Measurements from ENCODE around the gene CSMD2.

CSMD2 gene

DNA sequence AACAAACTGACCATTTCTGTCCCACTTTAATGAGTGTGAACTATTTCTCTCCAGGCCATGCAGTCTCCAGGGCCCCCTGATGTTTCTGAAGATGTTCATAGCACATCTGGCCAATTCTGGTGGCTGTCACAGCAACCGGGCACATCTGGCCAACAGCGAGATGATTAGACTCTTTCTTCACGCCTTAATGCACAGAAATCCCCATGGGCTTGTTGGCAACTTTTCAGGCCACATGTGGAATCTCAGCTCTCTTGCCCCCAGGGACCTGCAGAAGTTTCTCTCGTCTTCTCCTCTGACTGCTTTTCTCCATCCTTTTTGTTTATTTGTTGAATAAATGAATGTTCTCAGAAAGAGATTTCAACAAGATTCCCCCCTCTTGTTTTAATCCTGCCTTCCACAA lies 372.4 kb downstream of the CSMD2 start:
- DNase-seq: no peak

DNA sequence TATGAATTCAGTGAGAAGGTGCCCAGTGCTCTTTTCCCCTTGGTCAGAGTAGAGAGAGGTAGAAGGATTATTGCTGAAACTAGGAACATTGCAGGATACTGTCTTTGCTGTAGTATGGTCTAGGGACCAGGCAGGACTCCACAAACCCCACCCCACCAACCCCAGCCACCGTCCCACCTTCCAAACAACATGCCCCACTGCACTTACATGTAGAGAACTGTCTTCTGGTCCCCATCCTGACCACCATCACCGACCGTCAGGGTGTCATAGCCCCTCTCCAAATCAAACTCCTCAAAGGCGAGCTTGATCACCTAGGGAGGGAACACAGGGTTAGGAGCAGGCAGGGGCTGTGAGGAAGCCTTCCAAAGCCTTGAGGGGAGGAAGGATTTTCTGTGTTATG lies 372.8 kb downstream of the CSMD2 start:
- DNase-seq: no peak

DNA sequence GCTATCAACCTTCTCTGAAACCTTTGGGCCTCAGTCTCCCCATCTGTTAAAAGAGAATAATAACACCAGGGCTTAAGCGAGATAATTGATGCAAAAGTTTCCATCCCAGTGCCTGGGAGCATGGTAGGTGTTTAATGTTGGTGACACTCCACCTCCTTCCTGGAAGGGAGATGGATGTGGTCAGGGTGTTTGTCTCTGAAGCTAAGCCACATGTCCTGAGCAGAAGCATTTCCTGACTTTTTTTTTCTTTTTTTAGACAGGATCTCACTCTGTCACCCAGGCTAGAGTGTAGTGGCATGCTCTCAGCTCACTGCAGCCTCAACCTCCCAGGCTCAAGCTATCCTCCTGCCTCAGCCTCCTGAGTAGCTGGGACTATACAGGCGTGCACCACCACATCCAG lies 373.8 kb downstream of the CSMD2 start:
- no peak for DNase-seq

DNA sequence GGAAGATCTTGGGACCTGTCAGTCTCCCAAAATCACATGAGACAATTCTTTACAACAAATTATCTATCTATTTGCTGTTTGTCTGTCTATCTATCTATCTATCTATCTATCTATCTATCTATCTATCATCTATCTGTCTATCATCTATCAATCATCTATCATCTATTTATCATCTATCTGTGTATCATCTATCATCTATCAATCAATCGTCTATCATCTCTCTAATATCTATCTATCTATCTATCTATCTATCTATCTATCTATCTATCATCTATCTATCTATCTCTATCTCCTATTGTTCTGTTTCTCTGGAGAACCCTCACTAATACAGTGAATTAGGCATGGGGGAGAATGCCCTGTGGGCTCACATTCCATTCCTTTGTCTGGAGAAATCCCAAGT lies 374.5 kb downstream of the CSMD2 start:
- no peak for DNase-seq

DNA sequence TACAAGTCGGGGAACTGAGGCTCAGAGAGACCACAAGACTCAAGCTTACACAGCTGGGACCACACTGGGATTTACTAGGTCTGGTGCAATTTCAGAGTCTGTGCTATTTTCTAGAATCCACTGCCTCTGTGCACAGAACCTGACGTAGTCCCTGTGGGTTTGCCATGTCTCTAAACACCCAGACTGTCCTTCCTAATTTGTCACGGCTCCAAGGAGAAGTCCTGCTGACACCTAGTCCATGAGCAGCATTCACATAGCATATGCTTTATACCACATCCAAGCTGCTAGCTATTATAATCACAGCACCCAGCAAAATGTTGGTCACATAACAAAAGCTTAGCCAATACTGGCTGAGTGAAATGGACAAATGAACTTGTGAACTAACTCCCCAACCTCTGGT lies 380.2 kb downstream of the CSMD2 start:
- DNase-seq: no peak

DNA sequence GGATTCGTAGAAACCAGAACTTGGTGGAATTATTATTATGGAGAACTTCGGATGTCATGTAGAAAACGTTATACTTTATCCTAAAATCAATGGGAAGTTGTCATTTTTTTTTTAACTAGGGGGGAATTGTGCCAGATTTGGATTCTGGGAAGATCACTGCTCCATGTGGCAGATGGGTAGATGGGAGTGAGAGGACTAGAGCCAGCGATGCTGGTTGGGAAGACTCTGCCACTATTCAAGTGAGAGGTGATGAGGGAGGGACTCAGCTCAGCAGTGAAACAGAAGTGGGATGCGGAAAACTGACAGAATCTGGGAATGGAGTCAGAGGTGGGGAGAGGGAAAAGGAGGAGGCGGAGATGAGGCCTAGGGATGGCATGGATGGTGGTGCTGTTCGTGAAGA lies 382.3 kb downstream of the CSMD2 start:
- no peak for DNase-seq

DNA sequence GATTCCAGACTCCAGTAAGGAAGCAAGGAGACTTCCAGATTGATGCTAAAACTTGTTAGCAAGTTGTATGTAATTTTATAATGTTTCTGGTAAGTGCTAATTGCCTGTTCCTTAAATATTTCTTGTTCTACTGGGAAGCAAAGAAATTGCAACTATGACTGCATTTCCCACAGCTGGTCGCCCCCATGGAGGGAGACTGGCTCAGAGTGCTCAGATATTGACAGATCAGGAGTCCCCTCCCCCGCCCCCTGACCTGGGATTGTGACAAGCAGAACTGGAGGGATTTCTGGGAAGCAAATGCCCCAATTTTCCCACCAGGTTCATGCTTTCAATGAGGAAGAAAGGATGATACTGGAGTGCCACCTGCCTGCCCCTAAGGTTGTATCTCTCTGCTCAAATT lies 383.4 kb downstream of the CSMD2 start:
- DNase-seq: no peak

DNA sequence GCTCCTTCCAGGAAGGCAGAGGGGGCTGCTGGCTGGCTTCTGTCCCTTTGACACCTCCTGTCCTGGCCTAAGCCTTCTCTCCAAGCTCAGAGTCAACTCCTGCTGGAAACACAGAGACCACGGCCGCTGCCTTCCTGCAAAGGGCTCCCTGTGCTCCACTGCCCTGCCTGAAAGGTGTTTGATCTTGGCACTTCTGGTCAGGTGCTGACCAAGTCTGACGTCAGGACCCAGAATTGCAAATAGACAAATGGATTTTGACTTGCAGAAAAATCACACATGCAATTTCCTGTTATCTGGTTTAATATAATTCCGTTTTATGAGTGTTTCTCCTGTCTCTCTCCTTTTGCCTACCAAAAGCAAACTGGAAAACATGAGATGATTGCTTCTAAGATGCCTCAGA lies 387.7 kb downstream of the CSMD2 start:
- no peak for DNase-seq

DNA sequence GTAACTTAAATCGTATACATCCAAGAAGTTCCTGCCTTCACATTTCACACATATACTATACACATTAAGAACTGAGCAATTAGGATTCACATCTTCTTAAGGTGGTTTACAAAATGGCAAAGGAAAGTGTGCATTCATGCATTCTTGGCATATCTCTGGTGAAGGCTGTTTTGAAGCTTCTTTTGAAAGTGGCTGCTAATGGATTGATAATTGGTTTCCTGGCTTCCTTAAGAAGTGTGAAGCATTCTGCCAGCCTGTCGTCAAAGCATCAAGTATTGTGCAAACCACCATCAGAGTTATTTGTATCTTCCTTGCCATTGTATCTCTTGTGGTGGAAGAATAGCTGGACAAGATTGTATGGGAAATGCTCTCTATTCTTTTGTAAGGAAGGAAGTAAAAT lies 396.2 kb downstream of the CSMD2 start:
- no peak for DNase-seq

DNA sequence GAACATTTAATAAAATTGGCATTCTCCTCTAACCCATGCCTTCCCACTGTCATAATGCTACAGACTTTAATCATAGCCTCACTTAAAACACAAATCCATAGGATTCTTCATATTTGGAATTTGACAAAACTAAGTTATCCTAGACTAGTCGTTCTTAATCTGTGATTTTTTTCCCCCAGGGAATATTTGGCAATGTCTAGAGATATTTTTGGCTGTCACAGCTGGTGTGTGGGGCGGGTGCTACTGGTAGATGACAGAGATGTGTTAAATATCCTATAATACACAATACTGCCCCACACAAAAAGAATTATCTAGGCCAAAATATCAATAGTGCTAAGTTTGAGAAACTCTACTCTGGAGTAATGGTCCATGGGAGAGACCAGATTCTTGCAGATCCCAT lies 396.9 kb downstream of the CSMD2 start:
- DNase-seq: no peak

DNA sequence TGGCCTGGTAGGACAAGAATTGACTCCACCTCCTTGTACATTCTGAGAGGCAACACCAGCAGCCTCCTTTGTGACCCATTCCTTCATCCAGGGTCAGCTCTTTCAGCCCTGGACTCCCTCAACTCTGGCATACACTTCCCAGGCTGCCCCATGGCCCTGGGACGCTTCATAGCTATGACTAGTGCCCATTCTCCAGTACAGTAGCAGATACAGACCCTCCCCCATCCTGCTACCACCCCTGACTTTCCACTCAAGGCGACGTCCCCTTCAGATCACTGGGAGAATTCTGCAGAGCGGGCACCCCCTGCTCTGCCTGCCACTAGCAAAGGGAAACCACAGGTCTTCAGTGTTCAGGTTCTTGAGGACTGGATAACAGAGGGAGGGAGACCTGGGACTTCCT lies 400.9 kb downstream of the CSMD2 start:
- DNase-seq: no peak

DNA sequence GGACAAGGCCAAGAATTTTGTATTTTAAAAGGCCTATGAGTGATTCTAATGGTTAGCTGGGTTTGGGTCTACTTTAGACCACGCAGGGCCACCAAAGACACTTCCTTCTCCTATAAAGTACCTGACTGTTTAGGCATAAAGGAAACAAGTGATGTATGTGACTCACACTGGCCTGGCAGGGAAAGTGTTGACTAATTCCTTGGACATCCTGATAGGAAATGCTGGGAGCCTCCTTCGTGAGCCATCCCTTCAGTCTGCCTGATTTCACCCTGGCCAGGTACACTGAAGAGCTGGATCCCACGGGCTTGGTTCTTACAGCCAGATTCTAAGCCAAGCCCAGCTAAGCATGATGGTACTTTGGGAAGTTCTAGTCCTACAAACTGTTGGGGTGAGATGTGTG lies 401.6 kb downstream of the CSMD2 start:
- no peak for DNase-seq

DNA sequence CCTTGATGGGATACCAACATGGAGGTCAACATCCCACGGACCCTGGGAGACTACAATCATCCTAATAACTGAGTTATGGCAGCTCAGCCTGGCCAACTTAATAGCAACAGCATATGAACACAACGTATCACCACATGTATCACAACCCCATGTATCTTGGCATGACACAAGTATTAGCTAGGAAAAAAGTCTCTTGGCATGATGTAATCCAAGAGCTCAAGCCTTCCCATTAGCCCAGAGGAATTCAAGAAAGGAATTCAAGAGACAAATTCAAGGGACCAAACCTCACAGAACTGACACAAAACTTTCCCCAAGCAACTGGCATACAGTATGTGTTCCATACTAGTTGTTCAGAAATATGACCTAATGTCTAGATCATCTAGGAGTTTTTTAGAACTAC lies 402.1 kb downstream of the CSMD2 start:
- no peak for DNase-seq

DNA sequence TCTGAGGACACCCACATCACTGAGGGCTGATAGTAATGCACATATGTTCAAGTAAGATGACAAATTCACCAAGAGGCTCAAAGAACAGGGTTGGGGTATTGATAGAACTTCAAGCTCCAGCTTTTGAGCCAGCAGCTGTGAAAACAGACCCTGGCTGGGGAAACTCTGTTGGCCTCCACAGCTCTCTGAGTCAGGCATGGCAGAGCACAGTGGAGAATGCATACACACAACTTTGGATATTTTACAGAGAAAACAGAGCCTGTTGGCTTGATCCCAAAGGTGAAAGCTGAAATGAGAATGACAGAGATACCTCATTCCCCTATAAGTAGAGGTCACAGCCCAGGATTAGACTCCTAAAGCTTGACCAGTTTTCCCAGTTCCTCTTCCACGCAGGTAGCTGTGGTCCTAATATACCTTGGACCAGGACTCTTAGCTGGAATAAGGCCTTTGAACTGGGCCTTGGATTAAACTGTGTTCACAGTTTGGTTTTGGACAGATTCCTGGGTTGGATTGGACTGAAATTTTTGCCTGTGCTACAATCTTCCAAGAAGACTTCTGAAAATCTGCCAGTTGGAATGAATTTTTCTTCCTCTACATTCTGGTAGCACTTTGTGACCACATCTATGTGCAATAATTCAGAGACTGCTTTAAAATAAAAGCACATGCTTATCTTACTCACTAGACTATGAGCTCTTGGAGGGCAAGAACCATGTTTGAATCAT lies 402.8 kb downstream of the CSMD2 start:
- no peak for DNase-seq

DNA sequence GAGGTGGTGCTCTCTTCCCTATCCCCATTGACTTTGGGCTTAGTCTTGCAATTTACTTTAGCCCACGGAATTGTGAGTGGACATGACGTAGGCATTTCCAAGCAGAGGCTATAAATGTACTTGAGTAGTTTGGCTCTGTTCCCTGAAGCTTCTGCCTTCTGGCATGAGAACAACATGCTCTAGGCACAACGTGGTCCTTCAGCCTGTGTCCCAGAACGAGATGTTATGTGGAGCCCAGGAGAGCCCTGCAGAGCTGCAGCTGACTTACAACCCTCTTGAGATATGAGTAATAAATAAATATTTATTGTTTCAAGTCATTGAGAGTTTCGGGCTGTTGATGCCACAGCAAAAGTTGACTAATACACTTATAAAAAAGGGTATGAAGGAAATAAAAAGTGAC lies 406.3 kb downstream of the CSMD2 start:
- no peak for DNase-seq

DNA sequence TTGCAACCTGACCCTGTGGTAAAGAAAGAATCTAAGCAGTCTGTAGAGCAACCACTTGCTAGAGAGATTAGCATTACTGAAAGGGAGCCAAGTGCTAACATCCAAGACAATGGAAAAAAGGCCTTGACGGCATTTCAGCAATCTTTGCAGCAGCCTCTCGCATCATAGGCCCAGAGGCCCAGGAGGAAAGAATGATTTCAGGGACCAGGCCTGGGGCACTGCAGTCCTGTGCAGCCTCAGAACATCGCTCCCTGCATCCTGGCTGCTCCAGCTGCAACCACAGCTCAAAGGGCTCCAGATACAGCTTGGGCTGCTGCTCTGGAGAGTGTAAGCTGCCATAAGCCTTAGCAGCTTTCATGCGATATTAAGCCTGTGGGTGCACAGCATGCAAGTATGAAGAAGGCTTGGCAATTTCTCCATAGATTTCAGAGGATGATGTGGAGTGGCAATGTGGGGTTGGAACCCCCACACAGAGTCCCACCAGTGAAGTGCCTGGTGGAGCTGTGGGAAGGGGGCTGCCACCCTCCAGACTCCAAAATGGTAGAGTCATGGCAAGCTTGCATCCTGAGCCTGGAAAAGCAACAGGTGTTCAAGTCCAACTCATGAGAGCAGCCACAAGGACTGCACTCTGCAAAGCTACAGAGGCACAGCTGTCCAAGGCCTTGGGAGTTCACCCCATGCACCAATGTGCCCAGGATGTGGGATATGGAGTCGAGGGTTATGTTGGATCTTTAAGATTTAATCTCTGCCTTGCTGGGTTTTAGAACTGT lies 411.8 kb downstream of the CSMD2 start:
- no peak for DNase-seq

DNA sequence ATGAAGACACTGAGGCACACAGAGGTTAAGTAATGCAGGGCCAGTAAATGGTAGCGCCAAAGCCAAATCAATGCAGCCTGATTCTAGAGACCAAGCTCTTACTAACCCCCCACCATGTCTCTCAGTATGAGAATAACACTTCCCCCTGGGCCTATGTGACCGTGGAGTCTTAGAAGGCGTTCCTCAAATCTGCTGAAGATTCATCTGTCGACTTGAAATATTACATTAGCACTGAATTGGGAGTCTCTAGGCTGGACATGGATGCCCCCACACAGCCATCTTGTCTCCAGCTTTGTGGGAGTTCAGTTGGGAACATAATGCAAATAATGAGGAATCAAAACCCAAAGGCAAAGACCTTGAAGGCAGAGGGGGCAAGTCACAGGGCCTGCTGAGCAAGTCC lies 419.1 kb downstream of the CSMD2 start:
- no peak for DNase-seq

DNA sequence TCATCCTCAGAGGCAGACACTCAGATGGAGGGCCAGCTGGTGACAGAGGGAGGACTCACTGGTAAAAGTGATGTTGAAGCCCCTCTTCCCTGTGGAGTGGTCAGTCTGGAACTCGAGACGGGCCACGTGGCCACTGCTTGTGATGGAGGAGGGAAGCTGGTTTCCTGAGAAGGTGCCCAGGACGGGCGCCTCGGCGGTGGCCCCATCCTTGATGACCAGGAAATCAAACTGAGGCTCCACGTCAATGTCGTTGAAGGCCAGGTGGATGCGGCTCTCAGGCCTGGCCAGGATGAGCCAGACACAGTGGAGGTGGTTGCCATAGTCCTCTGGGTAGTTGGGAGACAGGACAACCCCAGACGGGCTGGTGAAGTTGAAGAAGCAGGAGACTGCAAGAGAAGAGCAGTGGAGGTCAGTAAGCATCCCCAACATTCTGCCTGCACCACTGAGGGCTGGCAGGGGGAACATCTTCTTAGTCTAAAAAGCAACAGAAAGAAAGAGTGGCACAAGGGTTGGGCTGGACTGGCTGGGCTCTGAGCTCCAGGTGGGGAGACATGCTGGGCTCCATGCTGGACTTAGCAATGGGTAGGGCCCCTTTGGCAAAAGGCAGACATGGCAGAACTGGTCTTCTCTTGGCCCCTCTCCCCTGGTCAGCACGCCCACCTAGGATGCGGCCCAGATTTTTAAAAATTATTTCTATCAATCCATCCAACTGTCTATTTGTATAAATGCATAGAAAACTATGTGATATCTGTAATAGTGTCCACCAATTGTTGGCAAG lies 421.6 kb downstream of the CSMD2 start:
- no peak for DNase-seq

DNA sequence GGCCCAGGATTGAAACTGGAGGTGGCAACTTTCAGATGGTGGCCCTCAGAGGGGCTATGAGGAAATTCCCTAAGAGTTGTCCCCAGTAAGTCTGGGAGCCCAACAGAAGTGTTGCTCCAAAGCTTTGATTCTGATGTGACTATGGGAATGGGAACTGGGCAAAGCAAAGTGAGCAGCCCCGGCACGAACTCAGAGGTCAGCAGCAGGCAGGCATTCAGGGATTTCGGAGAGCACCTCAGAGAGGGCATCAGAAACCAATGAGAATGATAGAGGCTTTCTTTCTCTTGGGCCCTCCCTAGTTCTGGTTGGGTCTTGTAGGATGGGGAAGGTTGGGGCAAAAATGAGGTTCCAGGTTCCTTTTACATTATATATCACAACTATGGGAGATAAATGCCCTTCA lies 422.4 kb downstream of the CSMD2 start:
- DNase-seq: no peak

DNA sequence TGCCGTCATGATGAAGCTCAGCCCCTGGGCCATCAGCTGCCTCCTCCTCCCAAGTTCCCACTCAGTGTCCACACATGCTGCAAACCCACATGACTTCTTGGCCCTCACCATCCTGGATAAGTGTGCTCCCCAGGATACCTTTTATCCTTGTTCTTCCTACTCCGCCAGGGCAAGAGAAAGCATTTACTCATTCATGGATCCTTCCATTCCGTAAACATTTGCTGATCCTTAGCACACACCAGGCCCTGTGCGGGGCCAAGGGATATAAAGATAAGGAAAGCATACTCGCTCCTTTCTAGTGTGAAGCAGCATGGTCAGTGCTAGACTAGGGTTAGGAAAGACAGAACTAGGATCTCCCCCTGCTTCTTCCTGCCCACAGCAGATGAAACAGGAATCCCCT lies 423.3 kb downstream of the CSMD2 start:
- DNase-seq: no peak

DNA sequence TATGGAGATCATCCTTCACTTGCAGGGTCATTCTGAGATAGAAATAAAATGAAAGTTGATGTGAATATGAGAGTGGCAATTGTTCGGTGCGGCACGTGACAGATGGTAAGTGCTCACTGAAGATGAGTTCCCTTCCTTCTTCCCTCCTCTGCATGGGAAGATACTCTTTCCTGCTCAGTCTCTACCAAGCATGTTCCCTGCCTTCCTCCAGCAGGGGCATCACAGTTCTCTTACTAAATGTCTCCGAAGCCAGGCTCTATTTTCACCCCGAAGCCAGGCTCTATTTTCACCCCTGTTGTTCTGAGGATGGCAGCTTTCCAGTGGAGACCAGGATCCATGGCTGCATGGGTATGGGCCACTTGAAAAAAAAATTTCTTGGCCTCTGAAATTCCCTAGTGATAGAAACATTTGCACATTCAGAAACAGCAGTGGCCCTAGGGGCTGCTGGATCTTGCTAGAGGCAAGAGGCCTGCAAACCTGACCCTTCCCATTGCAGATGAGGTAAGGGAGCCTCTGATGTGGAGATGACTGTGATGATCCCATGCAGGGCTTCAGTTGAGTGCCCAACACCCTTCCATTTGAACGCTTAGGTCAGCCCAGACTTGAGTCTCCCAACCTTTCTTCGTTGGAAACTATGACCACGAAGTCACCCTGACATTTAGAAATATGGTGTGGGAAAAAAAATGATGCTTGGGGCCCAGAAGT lies 424.8 kb downstream of the CSMD2 start:
- no peak for DNase-seq

DNA sequence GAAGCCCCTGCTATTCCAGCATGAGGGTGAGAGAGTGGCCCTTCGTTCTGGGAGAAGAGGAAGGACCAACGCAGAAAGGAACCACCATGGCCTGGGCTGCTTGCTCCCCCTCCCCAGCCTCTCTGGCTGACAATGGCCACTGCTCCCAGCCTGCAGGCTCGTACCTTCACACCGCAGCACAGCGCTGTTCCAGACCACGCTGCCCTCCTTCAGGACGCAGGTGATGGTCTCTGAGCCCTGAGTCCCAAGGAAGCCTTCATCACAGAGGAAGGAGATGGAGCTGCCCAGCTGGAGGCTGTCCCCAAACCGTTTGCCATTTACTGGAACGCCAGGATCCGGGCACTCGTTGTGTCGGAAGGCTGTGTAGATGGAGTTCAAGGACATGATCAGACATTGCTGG lies 426.1 kb downstream of the CSMD2 start:
- no peak for DNase-seq

DNA sequence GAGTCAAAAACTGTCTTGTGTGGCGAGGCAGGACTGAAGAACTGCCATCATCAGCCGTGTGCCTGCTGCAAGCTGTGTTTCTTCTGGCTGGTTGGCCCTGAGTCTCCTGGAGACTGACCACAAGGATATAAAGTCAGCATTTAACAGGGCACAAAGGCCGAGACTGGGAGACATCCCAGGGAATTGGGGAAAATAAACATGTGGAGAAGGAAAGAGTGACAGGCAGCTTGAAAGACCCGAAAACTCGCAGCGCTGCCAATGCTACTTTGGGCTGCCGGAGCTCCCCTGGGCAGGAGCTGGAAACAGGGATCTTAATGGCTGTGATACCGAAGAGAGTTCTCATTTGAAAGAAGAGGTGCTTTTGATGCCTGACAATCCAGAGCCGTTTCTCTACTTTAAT lies 426.5 kb downstream of the CSMD2 start:
- no peak for DNase-seq

Data from activated effector memory CD4-positive, alpha-beta T cell treated with anti-CD3 and anti-CD28 coated beads, Interleukin-2, amount 50 U/mL, for 16 hours (primary cell).